Dermis blood vessel endothelial cell (primary cell): ENCODE measurements around the gene ACTR8. TPM values are rescaled to one million over a fixed set of nuclear protein-coding genes. Genes with fewer than 3 reads are reported as not detected.
A peak's percentile ranks its signal among the peaks of the same experiment; 100 is the strongest.

Source experiments
- DNase-seq: peaks from one replicate; pipeline ENCODE4 v3.0.0; 2010
- total RNA-seq: library from RNA; depleted of rRNA; stranded (reverse); fragments of >200 nt; gene quantifications from 2 replicates; pipeline ENCODE4 v1.2.3, GENCODE V29; 2014

The ACTR8 gene
- total RNA-seq, 1 donor from 2014 or later, result 47.1 TPM

DNA sequence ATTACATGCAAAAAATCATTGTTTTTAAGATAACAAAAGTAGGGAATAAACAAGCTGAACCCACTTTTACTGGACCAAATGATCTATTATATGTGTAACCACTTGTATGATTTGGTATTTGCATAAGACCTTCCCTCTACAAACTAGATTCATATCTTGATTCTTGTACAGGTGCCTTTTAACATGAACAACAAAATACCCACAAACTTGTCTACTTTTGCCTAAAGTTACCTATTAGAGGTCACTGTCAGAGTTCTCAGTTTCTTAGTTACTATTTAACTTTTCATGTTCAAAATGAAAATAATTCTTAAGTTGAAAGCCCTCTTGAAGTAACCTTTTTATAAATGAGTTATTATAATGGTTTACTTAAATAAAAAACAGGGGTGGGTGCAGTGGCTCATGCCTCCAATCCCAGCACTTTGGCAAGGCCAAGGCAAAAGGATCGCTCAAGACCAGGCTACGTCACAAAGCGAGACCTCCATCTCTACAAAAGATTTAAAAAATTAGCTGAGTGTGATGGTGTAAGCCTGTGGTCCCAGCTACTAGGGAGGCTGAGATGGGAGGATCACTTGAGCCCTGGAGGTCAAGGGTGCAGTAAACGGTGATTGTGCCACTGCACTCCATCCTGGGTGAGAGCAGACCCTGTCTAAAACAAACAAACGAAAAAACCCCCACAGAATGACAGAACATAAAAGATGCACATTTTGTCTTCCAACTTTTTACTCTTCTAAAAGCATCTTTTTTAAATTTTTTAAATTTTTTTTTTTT is 16.0 kb downstream of the ACTR8 start:
- no peak for DNase-seq

DNA sequence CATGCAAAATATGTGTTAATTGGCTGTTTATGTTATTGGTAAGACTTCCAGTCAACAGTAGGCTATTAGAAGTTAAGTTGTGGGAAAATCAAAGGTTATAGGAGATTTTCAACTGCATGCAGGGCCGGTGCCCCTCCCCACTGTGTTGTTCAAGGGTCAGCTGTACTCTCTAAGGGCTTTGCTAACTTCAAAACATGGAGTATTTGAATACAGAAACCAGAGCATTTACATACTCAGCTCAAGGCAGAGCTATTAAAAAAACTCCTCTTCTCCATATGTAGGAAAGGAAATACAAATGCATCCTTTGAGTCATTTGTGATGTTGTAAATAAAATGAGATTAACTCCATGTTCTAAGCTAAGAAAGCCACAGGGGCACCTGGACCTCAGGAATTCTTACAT is 18.8 kb downstream of the ACTR8 start:
- no peak for DNase-seq

DNA sequence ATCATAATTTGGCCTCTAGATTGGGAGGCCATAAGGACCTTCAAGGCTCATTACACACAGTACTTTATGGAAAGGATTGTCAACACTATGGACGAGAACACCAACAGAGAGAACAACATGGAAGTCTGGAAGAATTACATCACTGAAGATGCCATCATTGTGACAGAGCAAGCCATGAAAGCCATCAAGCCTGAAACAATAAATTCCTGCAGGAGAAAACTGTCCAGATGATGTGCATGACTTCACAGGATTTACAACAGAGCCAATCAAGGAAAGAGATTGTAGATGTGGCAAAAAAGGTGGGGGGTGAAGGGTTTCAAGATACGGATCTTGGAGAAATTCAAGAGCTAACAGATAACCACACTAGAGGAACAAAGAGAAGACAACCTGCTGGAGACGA is 19.7 kb downstream of the ACTR8 start:
- no peak for DNase-seq

DNA sequence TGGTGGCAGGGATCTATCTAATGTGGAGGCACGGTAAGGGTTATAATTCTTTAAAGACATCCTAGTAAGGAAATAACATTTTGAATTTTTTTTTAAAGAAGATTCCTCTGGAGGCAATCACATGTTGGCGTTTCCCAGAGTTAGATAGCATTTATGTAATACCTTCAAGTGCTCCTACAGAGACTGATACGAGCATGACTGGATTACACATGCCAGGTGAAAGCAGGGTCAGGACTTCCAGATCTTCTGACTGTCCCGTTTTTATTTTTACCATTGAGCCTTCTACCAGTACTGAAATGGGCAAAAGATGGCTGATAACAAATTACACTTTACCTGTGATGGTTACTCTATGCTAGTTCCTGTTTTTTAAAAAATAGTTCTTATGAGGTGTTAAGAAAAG is 21.8 kb downstream of the ACTR8 start:
- DNase-seq, result no peak

DNA sequence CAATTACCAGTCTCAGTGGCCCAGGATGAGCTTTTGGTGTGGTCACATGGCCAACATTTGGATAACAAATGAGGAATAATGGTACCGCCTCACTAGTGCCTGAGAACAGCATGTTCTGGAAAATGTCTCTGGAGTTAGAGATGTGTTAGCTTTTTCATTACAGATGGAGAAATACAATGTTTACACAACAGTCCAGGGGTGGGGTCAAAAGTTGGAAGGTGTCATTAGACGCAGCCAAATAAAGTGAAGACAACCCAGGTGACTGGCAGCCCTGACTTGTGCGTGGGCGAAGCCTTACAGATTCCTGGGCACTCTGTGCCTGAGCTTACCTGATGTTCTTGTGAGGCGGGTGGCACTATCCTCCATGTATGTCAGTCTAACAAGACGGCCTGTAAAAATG is 22.8 kb downstream of the ACTR8 start:
- DNase-seq, result no peak

DNA sequence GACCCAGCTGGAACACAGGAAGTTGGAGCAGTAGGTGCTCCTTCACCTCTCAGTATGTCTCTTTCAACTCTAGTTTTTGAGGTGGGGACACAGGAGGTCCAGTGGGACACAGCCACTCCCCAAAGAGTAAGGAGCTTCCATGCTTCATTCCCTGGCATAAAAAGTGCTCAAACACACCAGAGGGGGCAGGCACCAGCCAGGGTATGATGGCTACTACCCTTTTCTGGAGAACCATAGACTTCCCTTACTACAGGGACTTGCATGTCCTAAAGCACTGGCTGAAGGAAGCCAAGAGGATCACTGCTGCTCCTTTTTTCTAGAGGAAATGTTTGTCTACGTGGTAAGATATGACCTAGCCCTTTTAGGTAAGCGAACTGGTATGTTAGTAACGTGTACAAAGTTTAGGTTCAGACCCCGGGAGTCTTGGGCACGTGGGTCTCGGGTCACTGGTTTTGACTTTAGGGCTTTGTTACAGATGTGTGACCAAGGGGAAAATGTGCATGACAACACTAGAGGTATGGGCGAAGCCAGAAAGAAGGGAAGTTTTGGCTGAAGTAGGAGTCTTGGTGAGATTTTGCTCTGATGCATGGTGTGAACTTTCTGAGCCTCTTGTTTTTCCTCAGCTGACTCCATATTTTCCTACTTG is 23.7 kb downstream of the ACTR8 start:
- no peak for DNase-seq

DNA sequence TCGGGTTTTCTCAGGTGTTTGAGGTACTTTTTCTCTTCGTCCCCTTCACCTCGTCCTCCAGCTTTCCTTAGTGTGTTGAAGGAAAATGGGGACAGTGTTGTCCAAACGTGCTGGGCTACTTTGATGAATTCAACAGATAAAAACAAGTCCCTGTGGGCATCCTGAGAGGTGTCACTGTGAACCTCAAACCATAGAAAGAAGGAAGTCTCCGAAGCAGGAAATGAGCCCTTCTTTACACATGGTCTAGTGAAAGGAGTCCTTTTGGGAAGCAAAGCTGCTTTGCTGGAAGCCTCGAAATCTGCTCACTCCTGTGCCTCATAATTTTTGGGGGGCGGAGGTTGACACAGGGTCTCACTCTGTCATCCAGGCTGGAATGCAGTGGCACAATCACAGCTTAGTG is 25.0 kb downstream of the ACTR8 start:
- no peak for DNase-seq

DNA sequence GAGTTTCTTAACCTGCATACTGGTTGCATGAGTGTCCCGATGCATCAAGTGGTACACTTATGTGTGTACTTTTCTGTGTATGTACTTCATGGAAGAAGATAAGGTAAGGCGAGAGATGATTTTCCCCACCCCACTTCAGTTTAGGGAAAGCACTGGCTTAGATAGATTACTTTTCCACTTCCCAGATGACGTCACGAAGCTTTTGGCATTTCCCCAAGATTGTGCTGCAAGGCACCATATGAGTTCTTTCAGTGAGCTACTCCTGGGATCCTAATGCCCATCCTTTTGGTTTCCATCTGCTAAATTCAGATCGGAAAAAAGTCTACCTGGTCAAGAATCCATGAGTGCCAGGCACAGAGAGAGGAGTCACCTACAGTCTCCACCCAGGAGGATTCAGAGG is 31.1 kb downstream of the ACTR8 start:
- DNase-seq, result peak; percentile 32

DNA sequence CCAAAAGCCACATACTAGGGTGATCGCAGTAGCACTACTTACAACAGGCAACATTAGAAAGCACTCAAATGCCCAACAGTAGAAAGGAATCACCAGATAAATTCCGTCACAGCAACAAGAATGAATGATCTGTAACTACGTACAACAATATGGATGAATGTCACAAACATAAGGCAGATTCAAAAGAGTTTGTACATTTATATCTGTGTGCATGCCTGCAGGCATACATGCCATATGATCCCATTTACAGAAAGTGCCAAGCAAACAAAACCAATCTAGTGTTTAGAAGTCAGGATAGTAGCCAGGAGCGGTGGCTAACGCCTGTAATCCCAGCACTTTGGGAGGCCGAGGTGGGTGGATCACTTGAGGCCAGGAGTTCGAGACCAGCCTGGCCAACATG is 32.0 kb downstream of the ACTR8 start:
- no peak for DNase-seq

DNA sequence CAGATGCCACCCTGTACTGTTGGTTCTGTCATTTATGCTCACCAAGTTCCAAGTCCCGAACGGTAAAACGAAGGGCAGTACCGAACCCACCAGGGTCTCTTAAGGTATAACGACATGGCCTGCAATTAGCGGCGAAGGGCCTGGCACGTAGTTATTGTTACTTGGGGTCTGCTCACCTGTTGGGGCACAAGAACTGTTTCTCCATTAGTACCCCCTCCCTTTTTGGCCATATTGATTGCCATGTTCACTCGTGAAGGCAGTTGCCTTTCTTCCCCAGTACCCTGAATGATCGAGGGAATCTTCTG is 35.1 kb downstream of the ACTR8 start:
- DNase-seq, result no peak

DNA sequence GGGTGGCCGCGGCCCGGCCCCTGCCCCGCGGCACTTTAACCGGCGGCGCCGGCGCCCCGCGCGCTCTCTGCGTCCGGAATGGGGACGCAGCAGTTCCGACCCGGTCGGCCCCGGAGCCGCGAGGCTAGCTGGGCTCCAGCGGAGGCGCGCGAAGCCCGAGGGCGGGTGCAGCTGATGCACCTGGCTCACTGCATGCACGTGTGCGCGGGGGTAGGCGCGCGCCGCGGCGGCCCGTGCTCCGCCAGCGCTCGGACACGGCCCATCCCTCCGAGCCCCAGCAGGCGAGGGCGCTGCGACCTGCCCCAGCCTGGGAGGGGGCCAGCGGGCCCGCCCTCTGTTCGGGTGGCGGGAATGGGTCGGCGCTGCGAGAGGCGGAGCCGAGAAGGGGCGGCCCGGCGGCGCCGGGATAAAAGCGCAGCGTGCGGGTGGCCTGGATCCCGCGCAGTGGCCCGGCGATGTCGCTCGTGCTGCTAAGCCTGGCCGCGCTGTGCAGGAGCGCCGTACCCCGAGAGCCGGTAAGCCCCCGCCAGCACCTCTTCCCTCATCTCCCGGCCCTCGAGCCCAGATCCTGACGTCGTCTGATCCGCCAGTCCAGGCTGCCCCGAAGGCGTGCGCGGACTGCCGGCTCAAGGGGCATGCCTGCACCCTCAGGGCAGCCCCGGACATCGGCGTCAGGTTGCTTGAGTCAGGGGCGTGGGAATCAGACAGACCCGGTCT is 35.7 kb downstream of the ACTR8 start, which contains the start of the genes CHDH and IL17RB:
Gene CHDH, minus strand, starts transcription at position 286 of the 717 bp plus-strand sequence. CDS start 22,411 bp downstream, outside the sequence.
Gene IL17RB, plus strand, starts transcription at position 435 of the 717 bp plus-strand sequence. Its CDS starts 21 bp downstream, at position 456.
- DNase-seq, result peak; percentile 19

DNA sequence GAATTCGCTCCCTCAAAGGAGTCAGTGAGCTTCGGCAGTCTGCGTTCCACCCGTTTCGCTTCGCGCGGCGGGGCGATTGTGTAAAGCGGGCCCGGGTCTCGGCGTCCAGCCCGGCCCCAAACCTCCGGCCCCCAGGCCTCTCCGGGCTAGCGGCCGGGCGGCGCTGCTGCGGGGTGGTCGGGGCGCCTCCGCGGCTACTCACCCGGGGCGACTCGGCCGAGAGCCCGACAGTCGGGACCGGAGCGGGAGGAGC is 36.1 kb downstream of the ACTR8 start:
- no peak for DNase-seq

DNA sequence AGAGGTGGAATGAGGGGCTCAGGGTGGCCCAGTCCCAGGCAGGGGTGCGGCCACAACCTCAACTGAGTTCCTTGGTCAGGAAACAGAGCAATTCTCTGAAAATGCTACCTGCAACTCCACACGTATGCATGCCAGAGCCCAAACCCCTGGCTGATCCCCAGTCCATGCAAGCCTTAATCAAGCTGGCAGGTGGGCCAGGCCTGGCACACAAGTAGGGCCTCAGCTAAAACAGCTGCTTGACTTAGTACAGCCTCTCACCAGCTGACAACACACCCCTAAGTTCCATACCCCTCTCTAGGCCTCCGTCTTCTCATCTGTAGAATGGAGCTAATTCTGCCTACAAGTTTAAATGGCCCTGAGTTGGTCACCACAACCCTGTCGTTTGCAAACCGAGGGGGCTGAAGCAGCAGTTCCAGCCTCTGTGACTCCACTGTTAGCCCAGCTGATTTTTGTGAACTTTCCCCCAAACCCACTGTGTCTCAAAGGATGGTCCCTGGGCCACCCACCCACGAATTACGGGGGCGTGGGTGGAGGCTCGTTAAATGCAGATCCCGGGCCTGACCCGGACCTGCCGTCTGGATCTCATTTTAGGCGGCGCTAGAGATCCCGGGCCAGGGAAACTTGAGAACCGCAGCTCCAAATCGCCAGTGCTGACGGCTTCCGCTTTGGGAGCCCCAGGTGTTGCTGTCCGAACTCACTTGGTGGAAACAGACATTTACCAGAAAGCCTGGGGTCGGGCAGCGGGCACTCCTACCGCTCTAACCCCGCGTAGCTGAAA is 36.7 kb downstream of the ACTR8 start:
- DNase-seq, result peak; percentile 34

DNA sequence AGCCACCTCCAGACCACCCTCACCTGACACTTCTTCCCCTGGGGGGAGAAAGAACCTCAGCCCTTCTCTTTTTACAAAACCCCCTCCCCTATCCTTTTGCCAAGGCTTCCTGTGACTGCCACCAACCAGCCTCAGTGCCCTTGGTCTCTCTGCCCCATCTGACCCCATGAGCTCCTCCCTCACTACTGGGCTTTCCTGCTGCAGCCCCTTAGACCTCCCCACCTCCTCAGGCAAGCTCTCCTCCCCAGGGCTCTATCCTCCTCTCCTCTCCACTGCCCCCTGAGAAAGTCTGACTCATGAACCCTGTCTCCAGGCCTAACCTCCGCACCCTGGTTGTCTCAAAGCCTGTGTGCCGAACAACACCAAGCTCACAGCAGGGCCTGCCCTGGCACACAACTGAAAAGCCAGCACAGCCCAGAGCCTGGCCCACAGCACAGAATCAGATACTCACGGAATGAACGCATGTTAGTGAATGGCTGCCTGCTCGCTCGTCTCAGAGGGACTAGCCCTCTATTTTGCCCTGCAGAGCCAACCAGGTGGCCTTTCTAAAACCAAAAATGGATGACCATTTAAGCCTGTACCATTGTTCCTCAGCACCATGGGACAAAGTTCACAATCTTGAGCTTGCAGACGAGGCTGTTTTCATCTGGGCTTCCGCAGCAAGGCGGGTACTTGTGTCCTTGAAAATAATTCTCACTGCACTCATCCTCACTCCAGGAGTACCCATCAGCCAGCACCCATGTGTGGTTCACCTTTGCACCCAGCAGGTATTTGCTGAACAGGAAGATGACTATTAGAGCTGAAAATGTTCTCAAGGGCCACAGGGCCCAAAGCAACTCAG is 37.5 kb downstream of the ACTR8 start:
- no peak for DNase-seq

DNA sequence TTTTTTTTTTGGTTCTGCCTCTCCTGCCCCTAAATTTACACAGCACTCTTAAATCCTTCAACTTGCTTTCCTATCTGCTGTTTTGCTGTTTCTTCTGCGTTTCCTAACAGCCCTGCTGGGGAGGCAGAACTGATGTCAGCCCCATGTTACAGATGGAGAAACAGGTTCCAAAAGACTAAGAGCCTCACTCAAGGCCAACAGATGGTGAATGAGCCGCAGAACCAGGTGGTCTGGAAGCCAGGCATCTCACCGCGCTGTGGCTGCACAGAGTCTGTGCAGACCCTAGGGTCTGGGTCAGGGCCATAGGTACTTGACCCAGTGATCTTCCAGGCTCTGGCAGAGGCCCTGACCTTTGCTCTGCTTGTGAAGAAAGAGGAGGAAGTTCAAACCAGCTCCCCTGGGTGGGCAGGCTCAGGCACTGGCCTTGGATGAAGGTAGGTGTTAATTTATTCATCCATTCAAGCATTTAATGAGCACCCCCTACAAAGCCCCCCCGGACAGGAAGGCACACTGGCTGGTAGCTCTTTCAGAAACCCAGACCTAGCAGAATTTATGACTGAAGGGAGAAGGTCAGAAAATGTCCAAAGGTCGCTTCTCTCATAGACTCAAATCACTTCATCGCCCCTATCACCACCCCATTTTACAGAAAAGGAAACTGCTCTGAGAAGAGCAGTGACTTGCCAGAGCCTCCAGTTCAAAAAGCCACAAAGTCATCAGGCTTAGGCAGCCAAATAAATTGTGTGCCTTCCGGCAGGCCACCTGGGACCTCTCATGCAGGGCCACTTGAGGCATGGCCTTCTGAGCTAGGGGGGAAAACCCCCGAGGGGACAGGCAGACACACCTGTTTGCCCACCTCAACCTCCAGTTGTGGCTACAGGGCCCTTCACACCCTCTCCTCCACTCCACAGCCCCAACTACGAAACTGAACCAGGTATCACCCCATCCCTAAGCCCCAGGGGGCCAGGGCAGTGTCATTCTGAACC is 38.5 kb downstream of the ACTR8 start:
- DNase-seq, result no peak

DNA sequence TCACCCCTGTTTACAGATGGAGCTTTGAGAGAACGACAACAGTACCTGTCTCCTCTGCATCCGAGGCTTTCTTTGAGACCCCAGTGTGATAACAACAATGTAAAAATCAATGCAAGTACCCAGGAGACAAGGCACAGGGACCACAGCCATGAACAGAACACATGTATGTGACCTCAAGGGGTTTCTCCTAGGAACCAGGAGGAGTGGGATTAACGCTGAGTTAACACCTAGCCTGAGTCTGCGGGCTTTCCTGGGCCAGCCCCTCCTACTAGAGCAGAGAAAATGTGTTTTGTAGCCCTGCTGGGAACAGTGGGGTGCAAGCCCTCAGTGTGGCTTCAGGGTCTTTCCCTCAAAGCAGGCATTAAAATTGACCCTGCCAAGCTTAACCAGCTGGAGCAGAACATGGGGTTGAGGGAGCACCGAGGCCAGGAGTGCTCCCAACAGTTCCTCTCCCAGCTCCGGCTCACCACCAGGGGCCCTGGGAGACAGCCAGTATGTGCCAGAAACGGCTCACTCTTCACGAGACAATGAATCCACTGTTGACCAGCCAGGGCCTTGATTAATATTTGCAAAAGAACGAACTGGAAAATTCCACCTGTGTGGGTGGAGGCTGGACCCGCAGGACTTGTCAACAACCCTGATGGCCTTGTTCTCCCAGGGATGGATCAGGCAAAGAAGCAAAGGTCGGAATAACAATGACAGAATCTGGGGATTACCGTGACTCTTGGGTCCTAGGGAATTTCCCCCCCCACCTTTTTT is 39.3 kb downstream of the ACTR8 start:
- DNase-seq, result peak; percentile 10

DNA sequence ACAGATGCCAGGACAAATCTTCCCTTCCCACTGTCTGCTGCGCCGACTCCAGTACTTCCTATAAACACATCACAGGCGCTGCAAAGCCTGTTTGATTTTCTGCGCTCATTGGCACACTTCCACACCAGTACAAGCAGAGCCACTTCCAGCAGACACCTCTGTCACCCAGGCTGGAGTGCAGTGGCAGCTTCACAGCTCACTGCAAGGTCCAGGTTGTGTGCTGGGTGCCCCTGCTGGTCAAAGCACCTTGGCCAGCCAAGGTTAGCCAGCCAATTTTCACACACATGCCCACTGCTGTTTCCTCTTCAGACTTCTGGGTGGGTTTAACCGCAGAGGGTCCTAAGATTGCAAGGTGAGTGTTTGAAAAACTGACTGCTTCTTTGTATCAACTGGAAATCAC is 40.7 kb downstream of the ACTR8 start:
- no peak for DNase-seq

DNA sequence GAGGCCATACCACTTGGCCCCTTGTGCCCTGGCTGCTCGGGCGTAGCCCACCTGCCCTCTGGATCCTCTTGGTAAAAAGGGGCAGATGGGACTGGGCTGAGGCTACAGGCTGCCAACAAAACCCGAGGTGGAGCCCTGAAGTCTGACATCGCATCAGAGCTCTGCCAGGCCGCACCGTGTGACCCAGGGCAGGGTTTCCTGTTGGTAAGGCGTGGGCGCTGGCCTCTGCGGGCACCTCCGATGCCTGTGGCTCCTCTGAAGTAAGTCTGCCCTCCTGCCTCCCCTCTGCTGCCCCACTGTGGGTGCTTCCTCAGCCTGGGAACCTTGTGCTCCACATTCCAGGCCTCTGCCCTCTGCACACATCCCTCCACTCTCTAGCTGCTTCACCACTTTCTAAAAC is 44.6 kb downstream of the ACTR8 start:
- no peak for DNase-seq

DNA sequence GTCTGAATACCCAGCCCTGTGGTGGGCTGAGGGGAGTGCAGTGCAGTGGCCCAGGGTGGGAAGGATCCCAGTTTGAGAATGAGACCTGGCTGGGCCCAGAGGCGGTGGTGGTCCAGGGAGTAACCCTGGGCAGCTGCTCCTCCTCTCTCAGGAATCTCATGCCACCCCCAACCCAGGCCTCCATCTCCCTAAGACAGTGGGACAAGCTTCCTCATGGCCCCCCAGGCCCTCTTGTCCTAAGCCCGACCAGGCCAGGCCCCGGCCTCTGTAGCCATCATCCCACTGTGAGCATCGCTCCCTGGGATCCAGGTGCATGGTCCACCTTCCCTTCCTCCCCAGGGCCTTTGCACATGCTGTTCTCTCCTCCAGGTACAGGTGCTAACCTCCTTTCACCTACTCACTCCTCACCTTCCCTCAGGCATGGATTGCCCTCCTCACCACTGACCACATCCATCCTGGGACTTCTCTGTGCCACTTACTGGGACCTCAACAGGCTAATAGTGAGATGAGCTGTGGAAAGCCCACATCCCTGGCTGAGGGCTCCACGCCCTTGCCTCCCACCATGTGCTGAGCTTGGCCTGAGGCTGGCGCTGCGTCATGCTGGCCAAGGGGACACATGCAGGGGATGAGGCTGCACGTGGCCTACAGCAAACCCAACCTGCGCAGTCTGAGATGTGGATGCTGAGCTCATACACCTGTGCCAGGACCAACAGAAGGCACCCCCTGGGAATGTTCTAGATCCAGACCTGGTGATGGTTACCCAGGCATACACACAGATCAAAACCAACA is 45.7 kb downstream of the ACTR8 start:
- DNase-seq, result no peak
